B cell (primary cell): ENCODE results near the gene ASMT. TPM values are rescaled to one million over a fixed set of nuclear protein-coding genes. Genes with fewer than 3 reads are reported as not detected.

Source experiments
- ATAC-seq: fragments of 200-7000 bp; cut with Tn5 transposase; one replicate; pipeline ENCODE4 v1.10.0; 2021; ENCODE audit warnings: low read depth, mild to moderate bottlenecking, moderate number of reproducible peaks, moderate library complexity
- CTCF ChIA-PET: fragments of 350-600 bp; sonication (Branson Sonifier 250); formaldehyde crosslinking; loops from one replicate; lab custom pipeline; 2021; ENCODE audit warnings: antibody characterized with exemption, inconsistent platforms; lab: Charles Lee
- POLR2A ChIA-PET: fragments of 350-600 bp; sonication (Branson Sonifier 250); formaldehyde crosslinking; loops from one replicate; lab custom pipeline; 2021; ENCODE audit warnings: antibody characterized with exemption; lab: Charles Lee
- DNase-seq: peaks from one replicate; pipeline ENCODE4 v3.0.0; 2013
- H2AFZ ChIP-seq: 2 replicates; pipeline ENCODE4 v1.6.1; 2012; ENCODE audit warnings: mild to moderate bottlenecking, low read depth, low read length; ENCODE audit not compliant: insufficient read depth, poor library complexity, severe bottlenecking
- H3K27ac ChIP-seq, 2 donors: 1 replicate in 1 of 2; 2 replicates in 1 of 2; pipeline ENCODE4 v1.5.1; 2012 to 2013; ENCODE audit warnings: low read length in 2 of 2, mild to moderate bottlenecking in 2 of 2, moderate library complexity in 1 of 2
- H3K27me3 ChIP-seq, 4 experiments: fragments of 200-600 bp in 1 of 4; sonication (generic) in 1 of 4; replicated peaks in 1 of 4; 1 replicate in 2 of 4; 2 replicates in 2 of 4; pipeline versions ENCODE4 v1.6.1 to v1.7.0; 2013 to 2016; ENCODE audit warnings: low read length in 3 of 4, mild to moderate bottlenecking in 2 of 4, mixed read lengths in 1 of 4, moderate library complexity in 1 of 4; ENCODE audit not compliant: insufficient read depth in 4 of 4, control insufficient read depth in 3 of 4; ENCODE audit errors: control extremely low read depth in 1 of 4
- H3K36me3 ChIP-seq, 2 experiments: replicated peaks in 1 of 2; 1 replicate in 1 of 2; 2 replicates in 1 of 2; pipeline versions ENCODE4 v1.6.1 to v1.7.1; 2013; ENCODE audit warnings: low read length in 1 of 2; ENCODE audit not compliant: insufficient read depth in 2 of 2, control insufficient read depth in 1 of 2; ENCODE audit errors: control extremely low read depth in 1 of 2, extremely low read depth in 1 of 2
- H3K4me1 ChIP-seq, 2 donors: fragments of 200-600 bp in 1 of 2; sonication (generic) in 1 of 2; 1 replicate in 1 of 2; 2 replicates in 1 of 2; pipeline versions ENCODE4 v1.5.1 to v1.6.1; 2013 to 2017; ENCODE audit warnings: low read length in 2 of 2; ENCODE audit not compliant: control insufficient read depth in 2 of 2, insufficient read depth in 2 of 2
- H3K4me2 ChIP-seq: replicated peaks from 2 replicates; pipeline ENCODE3; 2012; ENCODE audit warnings: mild to moderate bottlenecking, low read depth, low read length; ENCODE audit not compliant: poor library complexity, severe bottlenecking
- H3K4me3 ChIP-seq, 5 experiments: fragments of 200-600 bp in 1 of 5; sonication (generic) in 1 of 5; 1 replicate in 3 of 5; 2 replicates in 2 of 5; pipeline versions ENCODE4 v1.5.1 to v1.7.0; 2011 to 2016; ENCODE audit warnings: low read length in 4 of 5, mild to moderate bottlenecking in 4 of 5, low read depth in 2 of 5, control low read depth in 1 of 5, moderate library complexity in 1 of 5; ENCODE audit not compliant: insufficient read depth in 1 of 5; ENCODE audit errors: control extremely low read depth in 1 of 5, extremely low read depth in 1 of 5
- H3K79me2 ChIP-seq: fragments of 200-600 bp; sonication (generic); one replicate; pipeline ENCODE4 v1.6.0; 2016; ENCODE audit warnings: low read length; ENCODE audit not compliant: control insufficient read depth, insufficient read depth
- H3K9ac ChIP-seq: fragments of 200-600 bp; sonication (generic); 2 replicates; pipeline ENCODE4 v1.6.1; 2017; ENCODE audit warnings: mild to moderate bottlenecking, low read length, moderate library complexity
- H3K9me3 ChIP-seq, 3 donors: one replicate each; pipeline versions ENCODE4 v1.6.1 to v1.7.1; 2013; ENCODE audit warnings: low read length in 2 of 3; ENCODE audit not compliant: control insufficient read depth in 2 of 3, insufficient read depth in 1 of 3; ENCODE audit errors: control extremely low read depth in 1 of 3
- H4K20me1 ChIP-seq: 2 replicates; pipeline ENCODE4 v1.6.0; 2012; ENCODE audit warnings: mild to moderate bottlenecking, low read length; ENCODE audit not compliant: insufficient read depth, control insufficient read depth, poor library complexity, severe bottlenecking
- H3K27ac Mint-ChIP-seq: one replicate; pipeline ENCODE4 v1.8.0; 2021; ENCODE audit warnings: mixed read lengths
- H3K27me3 Mint-ChIP-seq: one replicate; pipeline ENCODE4 v1.8.0; 2021; ENCODE audit warnings: mixed read lengths
- H3K4me1 Mint-ChIP-seq: one replicate; pipeline ENCODE4 v1.8.0; 2021; ENCODE audit warnings: mixed read lengths
- H3K4me3 Mint-ChIP-seq: one replicate; pipeline ENCODE4 v1.8.0; 2021; ENCODE audit warnings: mixed read lengths
- H3K9me3 Mint-ChIP-seq: one replicate; pipeline ENCODE4 v1.8.0; 2022; ENCODE audit warnings: mixed read lengths; ENCODE audit not compliant: insufficient read depth
- EZH2 ChIP-seq: IDR thresholded peaks from 2 replicates; pipeline ENCODE4 v1.6.1; 2012; ENCODE audit warnings: borderline replicate concordance, low read depth, mild to moderate bottlenecking, moderate library complexity, low read length; ENCODE audit not compliant: insufficient read depth, poor library complexity, severe bottlenecking
- WGBS: methylation state at CpG from one replicate; pipeline ENCODE4 v1.1.5; 2013; ENCODE audit warnings: missing lambda C conversion rate; ENCODE audit not compliant: insufficient coverage; 5-methylcytosine and 5-hydroxymethylcytosine counted together
- intact Hi-C: fragments of 100-400 bp; cut with micrococcal nuclease; formaldehyde crosslinking; loops from one replicate; pipeline ENCODE4 v1.10.0; 2022
- polyA plus RNA-seq: library from polyadenylated mRNA; depleted of rRNA; stranded (reverse); fragments of >200 nt; gene quantifications from 2 replicates; pipeline ENCODE4 v1.2.3, GENCODE V29; 2012
- total RNA-seq, 2 donors: library from RNA; stranded (reverse); fragments of 120-200 nt in 1 of 2; gene quantifications; 1 replicate in 1 of 2; 2 replicates in 1 of 2; pipeline versions ENCODE4 v1.2.3 to v1.2.4, GENCODE V29; 2013 to 2022
- TF ChIP-seq, protein P1 (sequence below): fragments of 200-600 bp; IDR thresholded peaks from one replicate; pipeline ENCODE4 v1.8.0; 2022; ENCODE audit warnings: antibody characterized with exemption, mild to moderate bottlenecking

The ASMT gene
- total and polyA plus RNA-seq, 2 donors (not counting 1 experiment from before 2014, with no cell fraction given), result 0.63 TPM; not detected in 1

DNA sequence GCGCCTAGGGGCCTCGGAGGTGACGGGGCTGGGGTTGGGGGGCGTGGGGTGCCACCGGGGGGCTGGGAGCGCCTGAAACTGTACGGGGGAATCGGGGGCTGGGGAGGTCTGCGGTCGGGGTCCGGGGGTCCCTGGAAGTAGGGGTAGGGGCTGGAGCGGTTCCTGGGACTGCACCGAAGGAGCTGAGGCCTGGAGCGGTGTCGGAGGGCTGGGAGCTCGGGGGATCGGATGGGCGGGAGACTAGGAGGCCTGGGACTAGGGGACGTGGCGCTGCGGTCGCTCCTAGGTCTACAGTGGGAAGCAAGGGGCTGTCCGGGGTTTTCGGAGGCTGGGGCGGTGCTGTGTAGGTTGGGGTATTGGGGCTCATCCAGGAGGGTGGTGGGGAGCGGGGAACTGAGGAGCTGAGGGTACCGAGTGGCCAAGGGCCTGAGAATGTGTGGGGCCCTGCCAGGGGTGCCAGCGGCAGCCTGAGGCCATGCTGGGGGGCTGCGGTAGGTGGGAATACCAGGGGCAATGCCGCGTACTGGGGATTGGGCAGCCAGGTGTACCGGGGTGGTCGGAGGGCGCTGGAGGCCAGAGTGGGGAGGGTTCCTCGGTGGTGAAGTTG is 22.9 kb upstream of the ASMT start:
- Mint-ChIP-seq H3K27ac (peak overlapping the region; percentile 94), H3K4me3 (peak overlapping the region; percentile 95), H3K9me3 (no peaks in the 10 kb centered on the region), H3K27me3 (no peaks in the 10 kb centered on the region), H3K4me1 (peaks cover 36% of the 10 kb centered on the region)
- peak overlapping the region; percentile 61 to 81 for H3K27ac ChIP-seq
- H3K36me3 ChIP-seq, result peaks cover 1 to 33% of the 10 kb centered on the region in 2 experiments
- H2AFZ ChIP-seq, result peak overlapping the region; percentile 70
- peaks cover 51% of the 10 kb centered on the region for H4K20me1 ChIP-seq
- WGBS, result under 1% methylated on average over 24 of the region's 35 CpGs
- peak overlapping the region; percentile 55 to 90 (median 78) for H3K4me3 ChIP-seq
- ChIA-PET CTCF (no interaction called here), POLR2A (no interaction called here)
- intact Hi-C loops, result loop anchor here (1.0 to 5.0 kb wide), 6 partner anchors 37 to 1275 kb away; partner anchors contain the start of genes GTPBP6 and P2RY8
- no peaks in the 10 kb centered on the region for H3K27me3 ChIP-seq
- H3K9me3 ChIP-seq, result no peaks in the 10 kb centered on the region
- TF ChIP-seq, protein P1, sequence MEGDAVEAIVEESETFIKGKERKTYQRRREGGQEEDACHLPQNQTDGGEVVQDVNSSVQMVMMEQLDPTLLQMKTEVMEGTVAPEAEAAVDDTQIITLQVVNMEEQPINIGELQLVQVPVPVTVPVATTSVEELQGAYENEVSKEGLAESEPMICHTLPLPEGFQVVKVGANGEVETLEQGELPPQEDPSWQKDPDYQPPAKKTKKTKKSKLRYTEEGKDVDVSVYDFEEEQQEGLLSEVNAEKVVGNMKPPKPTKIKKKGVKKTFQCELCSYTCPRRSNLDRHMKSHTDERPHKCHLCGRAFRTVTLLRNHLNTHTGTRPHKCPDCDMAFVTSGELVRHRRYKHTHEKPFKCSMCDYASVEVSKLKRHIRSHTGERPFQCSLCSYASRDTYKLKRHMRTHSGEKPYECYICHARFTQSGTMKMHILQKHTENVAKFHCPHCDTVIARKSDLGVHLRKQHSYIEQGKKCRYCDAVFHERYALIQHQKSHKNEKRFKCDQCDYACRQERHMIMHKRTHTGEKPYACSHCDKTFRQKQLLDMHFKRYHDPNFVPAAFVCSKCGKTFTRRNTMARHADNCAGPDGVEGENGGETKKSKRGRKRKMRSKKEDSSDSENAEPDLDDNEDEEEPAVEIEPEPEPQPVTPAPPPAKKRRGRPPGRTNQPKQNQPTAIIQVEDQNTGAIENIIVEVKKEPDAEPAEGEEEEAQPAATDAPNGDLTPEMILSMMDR, result no peak
- TF ChIP-seq EZH2, result no peak
- peak overlapping the region; percentile 85 for H3K9ac ChIP-seq
- H3K4me1 ChIP-seq, result peaks cover 16 to 41% of the 10 kb centered on the region in 2 donors
- ATAC-seq (no peak), DNase-seq (peak; percentile 37)
- H3K79me2 ChIP-seq, result peaks cover 55% of the 10 kb centered on the region
- H3K4me2 ChIP-seq, result peak overlapping the region; percentile 99

DNA sequence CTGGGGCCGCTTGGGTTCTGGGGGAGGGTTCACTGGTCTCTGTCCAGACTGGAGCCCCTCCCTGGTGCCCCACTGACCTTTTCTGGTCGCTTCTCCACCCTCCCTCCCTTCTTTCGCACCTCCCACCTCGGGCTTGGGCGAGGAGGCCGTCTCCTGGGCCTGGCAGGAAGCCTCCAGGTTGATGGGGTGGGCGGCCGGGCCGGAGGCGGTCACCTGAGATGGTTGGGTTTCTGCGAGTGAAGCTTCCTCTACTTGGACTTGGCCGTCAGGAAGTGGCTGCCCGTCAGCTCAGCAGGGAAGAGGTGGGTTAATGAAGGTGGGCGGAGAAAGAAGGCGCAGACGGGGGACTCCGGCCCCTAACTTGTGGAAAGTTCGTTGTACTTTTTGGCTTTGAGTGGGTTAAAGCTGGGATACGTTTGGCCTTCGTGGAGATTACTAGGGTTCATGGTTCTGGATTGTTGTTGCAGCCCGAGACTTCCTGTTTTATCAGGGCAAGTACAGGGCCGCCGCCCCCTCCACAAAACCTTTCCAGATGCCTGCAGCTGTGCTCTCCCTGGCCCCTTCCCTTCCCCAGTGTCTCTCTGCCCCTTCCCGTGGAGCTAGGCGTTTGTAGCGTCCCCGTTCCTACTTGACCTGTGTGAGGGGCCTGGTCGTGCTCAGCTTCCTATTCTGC is 22.3 kb upstream of the ASMT start:
- 2% methylated on average over 19 of the region's 28 CpGs for WGBS
- H3K27ac Mint-ChIP-seq, result peak overlapping the region; percentile 94
- CTCF ChIA-PET, result no interaction called here

More for the DNA sequence above, 22.3 kb upstream of the ASMT start:
- Histone ChIP-seq H3K4me2 (peak overlapping the region; percentile 99), H3K4me1 (peaks cover 12 to 36% of the 10 kb centered on the region in 2 donors), H3K9ac (peak overlapping the region; percentile 85), H3K27me3 (no peaks in the 10 kb centered on the region), H3K36me3 (peaks cover 1 to 40% of the 10 kb centered on the region in 2 experiments), H3K27ac (peak overlapping the region; percentile 61 to 81), H3K79me2 (peaks cover 62% of the 10 kb centered on the region), H4K20me1 (peaks cover 57% of the 10 kb centered on the region), H3K9me3 (no peaks in the 10 kb centered on the region), H3K4me3 (peak overlapping the region; percentile 55 to 90 (median 78)), H2AFZ (peak overlapping the region; percentile 70)
- peak overlapping the region; percentile 95 for H3K4me3 Mint-ChIP-seq
- H3K27me3 Mint-ChIP-seq, result no peaks in the 10 kb centered on the region
- H3K9me3 Mint-ChIP-seq, result no peaks in the 10 kb centered on the region
- intact Hi-C loops, result loop anchor here (5.0 kb wide), 2 partner anchors 90 to 1275 kb away; partner anchors contain the start of gene GTPBP6
- POLR2A ChIA-PET, result no interaction called here
- TF ChIP-seq, protein P1, result no peak
- TF ChIP-seq EZH2, result no peak
- peaks cover 32% of the 10 kb centered on the region for H3K4me1 Mint-ChIP-seq
- ATAC-seq, result no peak
- peak; percentile 55 for DNase-seq
